H1 (cell line): Measurements from ENCODE around the gene PIM2. TPM values are rescaled to one million over a fixed set of nuclear protein-coding genes. Genes with fewer than 3 reads are reported as not detected.

Experiments used
- CHD2 ChIP-seq: IDR thresholded peaks from 2 replicates; pipeline ENCODE4 v1.6.1; 2012; ENCODE audit warnings: low read length, improper control_type of control experiment
- EP300 ChIP-seq, 2 experiments: IDR thresholded peaks; 1 replicate in 1 of 2; 2 replicates in 1 of 2; pipeline ENCODE4 v1.6.1; 2011 to 2012; ENCODE audit warnings: low read depth in 2 of 2, low read length in 2 of 2, mild to moderate bottlenecking in 2 of 2, borderline replicate concordance in 1 of 2, inconsistent platforms in 1 of 2, moderate library complexity in 1 of 2
- JUND ChIP-seq: IDR thresholded peaks from 2 replicates; pipeline ENCODE4 v1.6.1; 2011; ENCODE audit warnings: mild to moderate bottlenecking, improper control_type of control experiment, low read length
- MAFK ChIP-seq: IDR thresholded peaks from 2 replicates; pipeline ENCODE4 v1.6.1; 2012; ENCODE audit warnings: low read depth, mild to moderate bottlenecking, improper control_type of control experiment, low read length
- SAP30 ChIP-seq: fragments of 300-600 bp; sonication (generic); IDR thresholded peaks from 2 replicates; pipeline ENCODE4 v1.7.1; 2012; ENCODE audit warnings: low read length, moderate library complexity, mild to moderate bottlenecking, inconsistent platforms; ENCODE audit not compliant: insufficient read depth, insufficient replicate concordance
- polyA plus RNA-seq, 7 experiments: library from polyadenylated mRNA; depleted of rRNA in 3 of 7; stranded (reverse) in 5 of 7; unstranded in 2 of 7; fragments of >200 nt in 5 of 7; fragments of 200-250 nt in 2 of 7; gene quantifications; 1 replicate in 5 of 7; 2 replicates in 1 of 7; 4 replicates in 1 of 7; pipeline versions ENCODE4 v1.2.1 to v1.2.3, GENCODE V29; 2011 to 2013; ENCODE audit warnings: missing spikeins in 2 of 7, mixed read lengths in 2 of 7
- total RNA-seq: library from RNA; stranded (reverse); fragmentation: NEBNext Ultra II Directional; extraction: Animal tissue kit (Norgen Biotek cat#: 25700); gene quantifications from 2 replicates; pipeline ENCODE4 v1.2.1, GENCODE V29; 2021

PIM2 gene
- total and polyA plus RNA-seq, 2 of the 8 experiments (the other 6 are each of a cell fraction or from before 2014, with no cell fraction given) = 180 to 203 TPM

- no peak for TF ChIP-seq EP300 (IDR thresholded peaks at IDR 0.05; ENCODE audit: borderline replicate concordance in 1 of 2, low read depth in 2 of 2, low read length in 2 of 2)
- TF ChIP-seq MAFK = no peak
- peak; percentile 56 for TF ChIP-seq SAP30
- no peak for TF ChIP-seq JUND
- no peak for TF ChIP-seq CHD2
Measured at GRCh38 chrX:48917139-48918001, 1.5 kb downstream of the PIM2 start (continued).
